HG03066 (cell line): ENCODE measurements around the gene MYD88.

Experiments
- ATAC-seq: cut with Tn5 transposase; IDR thresholded peaks from one replicate; pipeline ENCODE4 v1.9.1; 2021; ENCODE audit warnings: low read depth; ENCODE audit not compliant: unreplicated experiment

MYD88 gene

GRCh38 chr3:38138349-38139190 is at the start of gene MYD88:
Gene MYD88 (plus strand): TSS chr3:38138661. CDS start chr3:38138701, 40 bp downstream.
- peak; percentile 40 for ATAC-seq

- ATAC-seq = no peak
Observed at GRCh38 chr3:38089163-38089562, 49.3 kb upstream of the MYD88 start.

- ATAC-seq = no peak
Observed at GRCh38 chr3:38090453-38090852, 48.0 kb upstream of the MYD88 start.

GRCh38 chr3:38094999-38095398 is 43.5 kb upstream of the MYD88 start:
- ATAC-seq = no peak

- no peak for ATAC-seq
Observed at GRCh38 chr3:38095669-38096483, 42.6 kb upstream of the MYD88 start.

GRCh38 chr3:38097446-38098375 is 40.8 kb upstream of the MYD88 start:
- no peak for ATAC-seq

- ATAC-seq = no peak
Observed at GRCh38 chr3:38098376-38098723, 40.1 kb upstream of the MYD88 start.

GRCh38 chr3:38099518-38099917 is 38.9 kb upstream of the MYD88 start:
- no peak for ATAC-seq

- ATAC-seq = no peak
Observed at GRCh38 chr3:38100498-38100897, 38.0 kb upstream of the MYD88 start.

GRCh38 chr3:38101811-38102443 is 36.5 kb upstream of the MYD88 start:
- no peak for ATAC-seq

- no peak for ATAC-seq
Observed at GRCh38 chr3:38102444-38102814, 36.0 kb upstream of the MYD88 start.

GRCh38 chr3:38105525-38105924 is 32.9 kb upstream of the MYD88 start:
- ATAC-seq = no peak

- no peak for ATAC-seq
Observed at GRCh38 chr3:38107911-38108648, 30.4 kb upstream of the MYD88 start.

GRCh38 chr3:38108649-38109579 is 29.5 kb upstream of the MYD88 start:
- no peak for ATAC-seq

- no peak for ATAC-seq
Observed at GRCh38 chr3:38109580-38110313, 28.7 kb upstream of the MYD88 start.

GRCh38 chr3:38110314-38111050 is 28.0 kb upstream of the MYD88 start:
- no peak for ATAC-seq

- ATAC-seq = no peak
Observed at GRCh38 chr3:38111201-38111600, 27.3 kb upstream of the MYD88 start.
